ENCODE results near the gene PLXNB1. TPM values are rescaled to one million over a fixed set of nuclear protein-coding genes. Genes with fewer than 3 reads are reported as not detected.

The PLXNB1 gene
- total and polyA plus RNA-seq, 7 donors: 2.3 to 6.1 (median 2.5) TPM

- Histone ChIP-seq H3K4me3 (no peak overlapping the region), H3K36me3 (ENCODE audit: insufficient read depth in 1 of 2, low read depth in 1 of 2) (peaks cover 3 to 27% of the 10 kb centered on the region in 2 donors), H3K27ac (no peak overlapping the region), H3K4me1 (peaks cover 11% of the 10 kb centered on the region), H3K27me3 (ENCODE audit: insufficient read depth in 3 of 3, low read length in 2 of 3) (no peaks in the 10 kb centered on the region), H3K9me3 (no peaks in the 10 kb centered on the region)
- WGBS, 3 donors: 71 to 73% (median 73%) methylated on average over 15 of the region's 15 CpGs
- intact Hi-C loops (cut with DNase I): loop anchor here (1.0 to 5.0 kb wide), 3 partner anchors 33 to 242 kb away; no protein-coding TSS in a partner anchor
- DNase-seq: no peak
- ATAC-seq: no peak
- TF ChIP-seq CTCF (IDR thresholded peaks at IDR 0.05): no peak
Measured at GRCh38 chr3:48434591-48435222, 4.8 kb upstream of the PLXNB1 start.

- Histone ChIP-seq H3K27me3 (ENCODE audit: insufficient read depth in 3 of 3, low read length in 2 of 3) (peaks cover 0 to 4% (median 2%) of the 10 kb centered on the region in 3 donors), H3K4me3 (no peak overlapping the region), H3K4me1 (peaks cover 4% of the 10 kb centered on the region), H3K9me3 (no peaks in the 10 kb centered on the region), H3K36me3 (ENCODE audit: insufficient read depth in 1 of 2, low read depth in 1 of 2) (peaks cover 3 to 27% of the 10 kb centered on the region in 2 donors), H3K27ac (no peak overlapping the region)
- DNase-seq: no peak
- TF ChIP-seq CTCF (IDR thresholded peaks at IDR 0.05): no peak
- ATAC-seq: no peak
- intact Hi-C loops (cut with DNase I): loop anchor here (1.0 to 5.0 kb wide), 2 partner anchors 32 to 201 kb away; no protein-coding TSS in a partner anchor
- WGBS, 3 donors: 80 to 81% (median 80%) methylated on average over 12 of the region's 12 CpGs
Measured at GRCh38 chr3:48433472-48434118, 3.7 kb upstream of the PLXNB1 start.

DNA sequence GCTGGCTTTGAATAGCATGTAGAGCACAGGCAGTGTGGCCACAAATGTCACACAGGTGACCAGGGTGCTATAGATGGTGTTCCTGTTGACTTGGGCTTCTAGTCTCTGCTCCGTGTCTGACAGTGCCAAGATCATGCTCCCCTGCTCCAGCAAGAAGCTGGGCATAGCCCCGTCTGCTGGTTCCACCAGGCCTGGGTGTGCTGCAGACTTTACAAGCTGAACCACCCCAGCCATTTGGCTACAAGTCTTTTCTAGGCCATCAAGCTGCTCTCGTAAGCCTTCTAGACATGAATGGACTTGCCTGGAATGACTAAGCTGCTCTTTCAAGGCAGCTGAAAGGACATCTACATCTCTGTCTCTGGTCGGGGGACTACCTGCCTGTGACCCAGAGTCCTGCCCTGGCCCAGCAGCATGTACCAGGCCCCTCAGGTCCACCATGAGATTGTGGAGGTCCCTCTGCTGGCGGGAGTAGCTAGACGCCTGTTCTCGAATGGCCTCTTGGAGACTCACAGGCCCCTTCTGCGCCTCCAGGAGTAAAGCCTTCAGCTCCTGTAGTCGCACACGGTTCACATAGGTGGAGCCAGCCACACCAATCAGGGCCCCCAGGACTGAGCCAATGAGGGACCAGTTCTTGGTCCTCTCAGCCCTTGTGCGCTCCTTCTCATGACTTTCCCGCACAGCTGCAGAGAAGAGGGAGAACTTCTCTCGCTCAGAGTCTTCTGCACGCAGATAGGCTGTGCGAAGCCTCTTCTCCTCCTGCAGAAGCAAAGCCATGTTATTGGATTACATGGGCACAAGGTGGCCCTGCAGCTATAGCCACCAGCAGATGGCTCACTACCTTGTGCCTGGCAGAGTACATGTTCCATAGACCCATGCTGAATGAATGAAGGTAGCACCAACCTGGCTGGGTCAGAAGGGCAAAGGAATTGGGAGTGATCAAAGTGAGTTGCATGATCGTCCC is 2.8 kb upstream of the PLXNB1 start:
- Histone ChIP-seq H3K27me3 (ENCODE audit: insufficient read depth in 3 of 3, low read length in 2 of 3) (peaks cover 0 to 8% (median 2%) of the 10 kb centered on the region in 3 donors), H3K27ac (no peak overlapping the region), H3K36me3 (ENCODE audit: insufficient read depth in 1 of 2, low read depth in 1 of 2) (peaks cover 3 to 27% of the 10 kb centered on the region in 2 donors), H3K9me3 (no peaks in the 10 kb centered on the region), H3K4me1 (peaks cover 4% of the 10 kb centered on the region), H3K4me3 (no peak overlapping the region)
- TF ChIP-seq CTCF (IDR thresholded peaks at IDR 0.05): no peak
- intact Hi-C loops (cut with DNase I): loop anchor here in 1 of 2 donors (5.0 kb wide), 1 partner anchor 200 kb away; no protein-coding TSS in a partner anchor
- 78 to 82% (median 79%) methylated on average over 15 to 16 of the region's 16 CpGs for WGBS, 3 donors
- DNase-seq (no peak), ATAC-seq (no peak)

DNA sequence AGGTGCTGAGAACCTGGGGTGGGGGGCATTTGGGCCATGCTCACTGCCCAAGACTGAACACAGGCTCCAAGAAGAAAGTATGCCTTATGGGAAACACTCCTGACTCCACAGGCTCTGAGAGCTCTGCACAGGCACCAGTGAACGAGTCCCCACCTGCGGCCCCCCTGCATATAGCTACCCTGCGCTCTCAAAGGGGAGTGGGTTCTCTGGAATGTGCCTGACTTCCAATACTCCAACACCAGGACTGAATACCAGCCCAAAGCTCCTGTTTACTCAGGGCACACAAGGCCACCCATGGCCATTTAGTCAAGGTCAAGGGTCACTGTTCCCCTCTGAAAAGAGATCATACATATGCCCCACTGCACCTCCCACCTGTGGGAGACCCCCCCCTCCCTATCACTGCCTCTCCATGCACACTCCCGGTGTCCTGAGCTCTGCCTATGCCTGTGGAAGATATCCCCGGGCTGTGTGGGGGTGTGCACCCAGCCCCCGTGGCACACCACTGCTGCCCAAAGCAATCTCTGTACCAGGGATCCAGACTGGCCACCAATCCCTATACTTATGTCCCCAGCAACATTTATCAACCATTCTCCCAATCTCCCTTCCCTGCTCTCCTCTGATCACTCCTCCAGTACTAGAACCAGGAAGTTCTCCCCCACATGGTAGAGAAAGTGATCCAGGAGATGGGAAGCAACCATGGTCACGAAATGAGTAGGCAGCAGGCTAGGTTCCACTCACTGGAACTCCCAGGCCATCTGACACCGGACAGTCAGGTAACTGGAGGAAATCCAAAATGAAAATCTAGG is 1.5 kb upstream of the PLXNB1 start:
- Histone ChIP-seq H3K4me1 (peaks cover 4% of the 10 kb centered on the region), H3K27me3 (ENCODE audit: insufficient read depth in 3 of 3, low read length in 2 of 3) (peaks cover 0 to 8% (median 2%) of the 10 kb centered on the region in 3 donors), H3K36me3 (ENCODE audit: insufficient read depth in 1 of 2, low read depth in 1 of 2) (peaks cover 3 to 27% of the 10 kb centered on the region in 2 donors), H3K27ac (no peak overlapping the region), H3K9me3 (no peaks in the 10 kb centered on the region), H3K4me3 (no peak overlapping the region)
- intact Hi-C loops (cut with DNase I): loop anchor here in 1 of 2 donors (5.0 kb wide), 1 partner anchor 199 kb away; no protein-coding TSS in a partner anchor
- DNase-seq: no peak
- ATAC-seq: no peak
- no peak for TF ChIP-seq CTCF (IDR thresholded peaks at IDR 0.05)
- WGBS, 3 donors: 80 to 89% (median 80%) methylated on average over 8 of the region's 8 CpGs

All from psoas muscle (tissue), 8 donors.